ENCODE data around the gene MORF4L1.

DNA sequence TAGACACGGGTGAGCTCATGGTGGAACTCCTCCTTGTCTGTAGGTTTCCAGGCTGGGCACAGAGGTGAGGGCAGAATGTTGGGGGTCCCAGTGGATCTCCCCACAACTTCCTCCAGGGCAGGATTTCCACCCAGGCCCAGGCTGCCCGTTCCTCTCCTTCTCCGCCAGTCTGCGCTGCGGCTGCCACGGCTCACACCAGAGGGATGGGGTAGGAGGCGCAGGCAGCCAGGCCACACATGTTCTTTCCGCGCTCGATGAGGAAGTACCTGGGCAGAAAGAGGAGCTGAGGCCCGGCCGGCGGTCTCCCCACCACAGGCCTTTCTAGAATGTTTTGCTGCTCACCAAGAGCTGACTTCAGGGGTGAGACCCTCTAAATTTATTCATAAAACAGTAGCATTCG is 49.2 kb downstream of the MORF4L1 start:
- TF ChIP-seq, protein P1, sequence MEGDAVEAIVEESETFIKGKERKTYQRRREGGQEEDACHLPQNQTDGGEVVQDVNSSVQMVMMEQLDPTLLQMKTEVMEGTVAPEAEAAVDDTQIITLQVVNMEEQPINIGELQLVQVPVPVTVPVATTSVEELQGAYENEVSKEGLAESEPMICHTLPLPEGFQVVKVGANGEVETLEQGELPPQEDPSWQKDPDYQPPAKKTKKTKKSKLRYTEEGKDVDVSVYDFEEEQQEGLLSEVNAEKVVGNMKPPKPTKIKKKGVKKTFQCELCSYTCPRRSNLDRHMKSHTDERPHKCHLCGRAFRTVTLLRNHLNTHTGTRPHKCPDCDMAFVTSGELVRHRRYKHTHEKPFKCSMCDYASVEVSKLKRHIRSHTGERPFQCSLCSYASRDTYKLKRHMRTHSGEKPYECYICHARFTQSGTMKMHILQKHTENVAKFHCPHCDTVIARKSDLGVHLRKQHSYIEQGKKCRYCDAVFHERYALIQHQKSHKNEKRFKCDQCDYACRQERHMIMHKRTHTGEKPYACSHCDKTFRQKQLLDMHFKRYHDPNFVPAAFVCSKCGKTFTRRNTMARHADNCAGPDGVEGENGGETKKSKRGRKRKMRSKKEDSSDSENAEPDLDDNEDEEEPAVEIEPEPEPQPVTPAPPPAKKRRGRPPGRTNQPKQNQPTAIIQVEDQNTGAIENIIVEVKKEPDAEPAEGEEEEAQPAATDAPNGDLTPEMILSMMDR (IDR thresholded peaks at IDR 0.05; ENCODE audit: low read depth, low read length), result no peak
- TF ChIP-seq POLR2A (IDR thresholded peaks at IDR 0.05; ENCODE audit: extremely low read depth, insufficient read length), result no peak
- TF ChIP-seq MYC (IDR thresholded peaks at IDR 0.05; ENCODE audit: low read depth, low read length), result no peak
